Ishikawa (cell line): ENCODE data around the gene PRKCE.
A peak's percentile ranks its signal among the peaks of the same experiment; 100 is the strongest.

ENCODE experiments used
- CEBPB ChIP-seq: IDR thresholded peaks from 2 replicates; pipeline ENCODE4 v1.6.1; 2012
- CREB1 ChIP-seq: IDR thresholded peaks from 2 replicates; pipeline ENCODE4 v1.6.1; 2012; ENCODE audit warnings: low read depth
- EGR1 ChIP-seq: IDR thresholded peaks from 2 replicates; pipeline ENCODE4 v1.6.1; 2012
- EP300 ChIP-seq: IDR thresholded peaks from 2 replicates; pipeline ENCODE4 v1.6.1; 2012; ENCODE audit warnings: borderline replicate concordance
- FOXM1 ChIP-seq: IDR thresholded peaks from 2 replicates; pipeline ENCODE4 v1.6.1; 2012; ENCODE audit warnings: low read depth, borderline replicate concordance
- NFIC ChIP-seq: IDR thresholded peaks from 2 replicates; pipeline ENCODE4 v1.6.1; 2012
- RAD21 ChIP-seq: IDR thresholded peaks from 2 replicates; pipeline ENCODE4 v1.6.1; 2012; ENCODE audit warnings: low read depth
- TAF1 ChIP-seq: IDR thresholded peaks from 2 replicates; pipeline ENCODE4 v1.6.1; 2012; ENCODE audit warnings: low read depth, mild to moderate bottlenecking
- TCF12 ChIP-seq: IDR thresholded peaks from 2 replicates; pipeline ENCODE4 v1.6.1; 2012; ENCODE audit warnings: low read depth
- TEAD4 ChIP-seq: IDR thresholded peaks from 2 replicates; pipeline ENCODE4 v1.6.1; 2012
- YY1 ChIP-seq: IDR thresholded peaks from 2 replicates; pipeline ENCODE4 v1.6.1; 2012; ENCODE audit warnings: low read depth
- ZBTB7A ChIP-seq: IDR thresholded peaks from 2 replicates; pipeline ENCODE4 v1.6.1; 2012; ENCODE audit warnings: low read depth
- TF ChIP-seq, protein P1 (sequence below): IDR thresholded peaks from 2 replicates; pipeline ENCODE4 v1.6.1; 2012
- TF ChIP-seq, protein P2 (sequence below): IDR thresholded peaks from 2 replicates; pipeline ENCODE4 v1.6.1; 2012; ENCODE audit warnings: low read depth, mild to moderate bottlenecking
- TF ChIP-seq, protein P3 (sequence below): IDR thresholded peaks from 2 replicates; pipeline ENCODE4 v1.6.1; 2012

The PRKCE gene

DNA sequence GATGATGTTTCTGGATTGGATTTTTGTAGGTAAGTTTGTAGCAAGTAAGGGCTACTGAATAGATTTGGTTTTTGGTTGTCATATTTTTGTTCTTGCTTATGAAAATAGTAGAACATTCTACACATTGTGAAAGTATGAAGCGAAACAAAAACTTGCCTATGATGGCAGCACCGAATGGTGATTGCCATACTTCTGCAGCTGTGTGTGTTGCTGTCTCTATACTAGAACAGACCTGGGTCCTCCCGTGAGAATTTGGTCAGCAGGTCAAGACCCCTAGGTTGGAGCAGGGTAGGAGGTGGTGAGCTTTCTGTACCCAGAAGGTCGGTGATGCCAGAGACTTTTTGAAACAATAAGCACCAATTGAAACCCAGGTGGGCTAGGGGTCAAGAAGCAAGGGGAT, 322.6 kb downstream of the PRKCE start:
- TF ChIP-seq TAF1 (no peak), EP300 (no peak), ZBTB7A (no peak)

DNA sequence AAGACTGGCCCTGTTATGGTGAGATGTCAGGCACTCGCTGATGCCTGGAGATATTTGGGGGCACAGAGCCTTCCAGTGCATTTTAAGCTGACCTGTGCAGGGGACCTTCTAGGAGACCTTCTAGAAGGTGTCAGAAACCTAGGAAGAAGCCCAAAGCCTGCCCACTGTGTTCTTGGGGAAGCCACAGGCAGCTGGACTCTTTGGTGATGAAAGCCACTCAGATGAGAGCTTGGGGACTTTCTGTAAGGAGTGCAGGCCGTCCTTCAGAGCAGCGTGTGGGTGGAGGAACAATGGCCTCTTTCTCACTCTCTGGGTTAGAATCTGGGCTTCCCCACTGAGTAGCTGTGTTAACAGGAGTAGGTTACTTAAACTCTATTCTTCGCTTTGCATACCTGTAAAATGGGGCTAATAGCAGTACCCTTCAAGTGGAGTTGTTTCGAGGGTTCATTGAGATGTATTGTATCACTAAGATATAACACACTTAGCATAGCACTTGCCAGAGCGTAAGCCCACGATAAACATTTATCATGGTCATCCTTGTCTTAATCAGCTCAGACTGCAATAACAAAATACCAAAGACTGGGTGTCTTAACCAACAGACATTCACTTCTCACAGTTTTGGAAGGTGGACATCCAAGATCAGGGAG, 323.4 kb downstream of the PRKCE start:
- TF ChIP-seq CEBPB (no peak), RAD21 (no peak), EGR1 (no peak), ZBTB7A (no peak), TCF12 (no peak), FOXM1 (no peak), NFIC (no peak), YY1 (no peak), CREB1 (no peak), EP300 (no peak), TEAD4 (no peak)
- TF ChIP-seq, protein P1, sequence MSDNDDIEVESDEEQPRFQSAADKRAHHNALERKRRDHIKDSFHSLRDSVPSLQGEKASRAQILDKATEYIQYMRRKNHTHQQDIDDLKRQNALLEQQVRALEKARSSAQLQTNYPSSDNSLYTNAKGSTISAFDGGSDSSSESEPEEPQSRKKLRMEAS, result no peak
- TF ChIP-seq, protein P2, sequence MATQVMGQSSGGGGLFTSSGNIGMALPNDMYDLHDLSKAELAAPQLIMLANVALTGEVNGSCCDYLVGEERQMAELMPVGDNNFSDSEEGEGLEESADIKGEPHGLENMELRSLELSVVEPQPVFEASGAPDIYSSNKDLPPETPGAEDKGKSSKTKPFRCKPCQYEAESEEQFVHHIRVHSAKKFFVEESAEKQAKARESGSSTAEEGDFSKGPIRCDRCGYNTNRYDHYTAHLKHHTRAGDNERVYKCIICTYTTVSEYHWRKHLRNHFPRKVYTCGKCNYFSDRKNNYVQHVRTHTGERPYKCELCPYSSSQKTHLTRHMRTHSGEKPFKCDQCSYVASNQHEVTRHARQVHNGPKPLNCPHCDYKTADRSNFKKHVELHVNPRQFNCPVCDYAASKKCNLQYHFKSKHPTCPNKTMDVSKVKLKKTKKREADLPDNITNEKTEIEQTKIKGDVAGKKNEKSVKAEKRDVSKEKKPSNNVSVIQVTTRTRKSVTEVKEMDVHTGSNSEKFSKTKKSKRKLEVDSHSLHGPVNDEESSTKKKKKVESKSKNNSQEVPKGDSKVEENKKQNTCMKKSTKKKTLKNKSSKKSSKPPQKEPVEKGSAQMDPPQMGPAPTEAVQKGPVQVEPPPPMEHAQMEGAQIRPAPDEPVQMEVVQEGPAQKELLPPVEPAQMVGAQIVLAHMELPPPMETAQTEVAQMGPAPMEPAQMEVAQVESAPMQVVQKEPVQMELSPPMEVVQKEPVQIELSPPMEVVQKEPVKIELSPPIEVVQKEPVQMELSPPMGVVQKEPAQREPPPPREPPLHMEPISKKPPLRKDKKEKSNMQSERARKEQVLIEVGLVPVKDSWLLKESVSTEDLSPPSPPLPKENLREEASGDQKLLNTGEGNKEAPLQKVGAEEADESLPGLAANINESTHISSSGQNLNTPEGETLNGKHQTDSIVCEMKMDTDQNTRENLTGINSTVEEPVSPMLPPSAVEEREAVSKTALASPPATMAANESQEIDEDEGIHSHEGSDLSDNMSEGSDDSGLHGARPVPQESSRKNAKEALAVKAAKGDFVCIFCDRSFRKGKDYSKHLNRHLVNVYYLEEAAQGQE, result no peak

DNA sequence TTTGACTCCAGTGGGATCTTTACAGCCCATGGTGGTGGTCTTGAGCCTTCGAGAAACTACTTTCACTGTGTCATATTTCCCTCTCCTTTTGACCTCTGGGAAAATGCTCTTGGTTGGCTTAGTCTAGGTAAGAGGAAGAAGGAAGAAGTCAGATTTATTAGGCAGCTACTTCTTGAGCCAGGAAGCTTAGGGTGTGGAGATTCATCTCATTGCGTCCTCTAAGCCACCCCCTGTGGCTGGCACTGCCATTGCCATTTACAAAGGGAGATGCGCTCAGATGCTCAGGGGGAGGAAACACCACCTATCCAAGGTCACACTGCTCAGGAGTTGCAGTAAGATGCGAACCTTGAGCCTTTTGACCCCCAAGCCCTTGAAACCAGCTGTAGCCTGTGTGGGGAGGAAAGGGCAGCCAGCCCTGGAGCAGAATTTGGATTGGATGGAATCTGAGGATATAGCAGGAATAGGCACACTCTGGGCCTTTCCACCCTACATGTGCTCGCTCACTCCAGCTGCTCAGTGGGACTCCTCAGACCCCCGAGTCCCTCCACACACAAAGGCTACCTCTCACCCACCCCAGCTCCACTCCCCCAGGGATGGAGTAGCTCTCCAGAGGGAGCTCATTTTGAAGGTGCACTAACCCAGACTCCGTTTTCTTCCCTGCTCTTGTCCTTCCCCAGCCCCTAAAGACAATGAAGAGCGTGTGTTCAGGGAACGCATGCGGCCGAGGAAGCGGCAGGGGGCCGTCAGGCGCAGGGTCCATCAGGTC, 324.5 kb downstream of the PRKCE start:
- TF ChIP-seq TCF12, result no peak
- TF ChIP-seq YY1, result no peak
- TF ChIP-seq EP300, result no peak
- no peak for TF ChIP-seq TEAD4
- TF ChIP-seq CREB1, result no peak
- TF ChIP-seq ZBTB7A, result no peak
- TF ChIP-seq NFIC, result no peak
- TF ChIP-seq, protein P2, result no peak
- TF ChIP-seq, protein P1, result no peak
- TF ChIP-seq RAD21, result no peak
- no peak for TF ChIP-seq TAF1
- no peak for TF ChIP-seq CEBPB
- TF ChIP-seq FOXM1, result no peak
- TF ChIP-seq EGR1, result no peak
- TF ChIP-seq, protein P3, sequence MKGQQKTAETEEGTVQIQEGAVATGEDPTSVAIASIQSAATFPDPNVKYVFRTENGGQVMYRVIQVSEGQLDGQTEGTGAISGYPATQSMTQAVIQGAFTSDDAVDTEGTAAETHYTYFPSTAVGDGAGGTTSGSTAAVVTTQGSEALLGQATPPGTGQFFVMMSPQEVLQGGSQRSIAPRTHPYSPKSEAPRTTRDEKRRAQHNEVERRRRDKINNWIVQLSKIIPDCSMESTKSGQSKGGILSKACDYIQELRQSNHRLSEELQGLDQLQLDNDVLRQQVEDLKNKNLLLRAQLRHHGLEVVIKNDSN, result no peak

DNA sequence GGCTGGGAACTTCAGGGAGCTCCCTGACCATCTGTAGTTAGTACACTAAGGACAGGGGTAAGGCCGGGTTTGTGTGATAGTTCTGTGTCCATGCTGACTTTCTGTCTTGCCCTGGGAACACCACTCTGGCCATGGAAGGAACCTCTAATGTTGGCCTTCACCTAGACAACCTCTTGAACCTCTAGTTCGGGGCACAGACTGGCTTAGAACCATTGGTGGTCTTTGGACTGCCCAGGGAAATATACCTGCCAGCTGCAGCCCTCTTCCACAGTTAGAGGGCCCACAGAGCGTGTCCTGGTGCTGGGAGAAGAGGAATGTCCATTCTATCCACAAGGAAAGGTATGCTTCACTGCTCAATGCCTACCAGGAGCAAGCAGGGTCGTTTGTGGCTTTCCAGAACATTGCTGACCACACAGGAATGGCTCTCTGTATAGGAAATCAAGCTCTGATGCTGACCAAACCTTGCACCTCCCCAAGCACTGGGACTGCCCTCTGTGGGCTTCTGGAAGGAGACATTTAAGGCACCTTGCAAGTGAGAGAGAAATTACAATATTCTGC, 326.9 kb downstream of the PRKCE start:
- TF ChIP-seq TCF12, result no peak

DNA sequence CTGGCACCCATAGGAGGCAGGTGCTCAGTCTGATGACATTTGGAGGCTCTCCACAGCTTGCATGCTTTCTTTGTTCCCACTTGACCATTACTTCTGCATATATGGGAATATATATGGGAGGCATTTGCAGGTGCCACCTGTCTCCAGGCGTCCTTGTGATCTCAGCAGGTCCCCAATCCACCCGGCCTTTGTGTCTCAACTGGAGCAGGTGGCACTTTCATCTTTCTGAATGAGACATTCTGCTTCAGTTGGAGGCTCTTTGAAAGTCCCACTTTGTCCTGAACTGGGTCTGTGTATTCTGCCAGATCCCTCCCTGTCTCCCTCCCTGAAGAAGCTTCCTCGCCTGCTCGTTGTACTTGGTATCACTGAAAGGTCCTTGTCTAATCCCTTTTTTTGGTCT, 327.6 kb downstream of the PRKCE start:
- TF ChIP-seq TEAD4 (no peak), TAF1 (no peak), FOXM1 (no peak), EP300 (no peak), EGR1 (no peak), RAD21 (no peak), YY1 (no peak), NFIC (no peak), CREB1 (no peak)

DNA sequence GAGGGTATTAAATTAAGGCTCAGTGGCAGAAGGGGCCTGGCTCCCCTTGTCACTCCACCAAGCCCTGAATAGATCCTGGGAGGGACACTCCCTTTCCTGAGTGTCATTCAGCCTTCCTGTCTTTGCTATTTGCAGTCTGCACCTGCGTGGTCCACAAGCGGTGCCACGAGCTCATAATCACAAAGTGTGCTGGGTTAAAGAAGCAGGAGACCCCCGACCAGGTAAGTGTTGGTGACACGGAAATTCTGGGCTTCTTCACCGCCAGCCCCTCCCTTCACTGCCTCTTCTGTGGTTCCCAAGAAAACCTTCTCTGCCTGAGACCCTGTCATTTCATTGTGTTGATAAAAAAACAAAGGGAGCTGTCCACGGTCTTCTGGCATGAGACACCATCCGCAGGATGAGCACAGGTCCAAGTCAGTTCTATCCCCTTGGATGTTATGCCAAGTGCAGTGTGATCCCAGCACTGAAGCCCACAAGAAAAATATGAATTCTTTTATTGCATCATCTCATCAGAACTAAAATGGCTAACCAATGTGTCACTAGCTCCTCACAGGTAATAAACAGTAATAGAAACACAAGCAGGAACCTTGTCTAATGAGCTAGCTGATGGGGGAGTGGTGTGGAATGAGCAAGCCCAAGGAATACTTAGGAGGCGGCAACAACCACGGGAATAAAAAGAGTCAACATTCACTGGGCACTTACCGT, 328.8 kb downstream of the PRKCE start:
- TF ChIP-seq, protein P3, result no peak
- TF ChIP-seq, protein P2, result peak; percentile 59; the same call in 1 of the 2 replicates
